Measurements from ENCODE around the gene HACD2. TPM values are rescaled to one million over a fixed set of nuclear protein-coding genes. Genes with fewer than 3 reads are reported as not detected.

The HACD2 gene
- polyA plus RNA-seq, 3 donors = 12.9 to 17.1 (median 15.1) TPM

GRCh38 chr3:123628996-123629746 lies 44.3 kb upstream of the HACD2 start:
- intact Hi-C loops (cut with micrococcal nuclease) = no loop called here
- H3K27me3 Mint-ChIP-seq (ENCODE audit: low read depth in 3 of 3) = peaks cover 0 to 4% (median 3%) of the 10 kb centered on the region in 3 donors
- H3K36me3 Mint-ChIP-seq = peaks cover 0 to 6% of the 10 kb centered on the region in 2 donors

More at GRCh38 chr3:123628996-123629746, 44.3 kb upstream of the HACD2 start:
- peaks cover 0 to under 1% of the 10 kb centered on the region in 2 donors for H3K4me1 ChIP-seq (ENCODE audit: control insufficient read depth in 1 of 2, insufficient read depth in 2 of 2, low read length in 2 of 2)
- TF ChIP-seq CTCF (IDR thresholded peaks at IDR 0.05) = no peak
- H3K9me3 Mint-ChIP-seq = peaks cover 0 to 5% (median 0%) of the 10 kb centered on the region in 7 donors
- no peak overlapping the region for H2AFZ ChIP-seq (ENCODE audit: insufficient read depth, low read depth, low read length, poor library complexity, severe bottlenecking)
- H3K9ac ChIP-seq (ENCODE audit: insufficient read depth, low read length, poor library complexity, severe bottlenecking) = no peak overlapping the region
- H3K9me3 ChIP-seq (replicated peaks in 1 of 2; ENCODE audit: control insufficient read depth in 1 of 2, insufficient read depth in 1 of 2, low read length in 2 of 2) = no peaks in the 10 kb centered on the region
- H3K79me2 ChIP-seq (ENCODE audit: insufficient read depth, low read length) = no peaks in the 10 kb centered on the region
- peak overlapping the region in 1 of 7 donors; percentile 35 for H3K27ac Mint-ChIP-seq
- H3K36me3 ChIP-seq (replicated peaks in 1 of 2; ENCODE audit: control insufficient read depth in 1 of 2, insufficient read depth in 2 of 2, low read length in 2 of 2) = no peaks in the 10 kb centered on the region
- H3K27me3 ChIP-seq (ENCODE audit: control insufficient read depth in 2 of 2, insufficient read depth in 2 of 2, low read length in 2 of 2) = no peaks in the 10 kb centered on the region
- no peak overlapping the region for H3K4me2 ChIP-seq (replicated peaks; ENCODE audit: extremely low read depth, low read length, poor library complexity, severe bottlenecking)
- no peak overlapping the region for H3K4me3 ChIP-seq (replicated peaks in 1 of 3; ENCODE audit: low read depth in 2 of 3, low read length in 3 of 3)
- H4K20me1 ChIP-seq (ENCODE audit: insufficient read depth, low read length) = no peaks in the 10 kb centered on the region
- no peak overlapping the region for H3K27ac ChIP-seq (ENCODE audit: low read depth in 1 of 2, low read length in 2 of 2)
- H3K4me3 Mint-ChIP-seq = no peak overlapping the region
- H3K4me1 Mint-ChIP-seq = peaks cover 8% of the 10 kb centered on the region
- 96% methylated on average over 12 of the region's 22 CpGs for WGBS (ENCODE audit: insufficient coverage)
- no peak for DNase-seq

Data from CD14-positive monocyte (primary cell).